COLO668 (cell line): Measurements from ENCODE around the gene TMEM97.
"Not testable (repeated sequence)": the region's sequence is repeated elsewhere in the genome, so short reads cannot be mapped to it uniquely, and the experiment has no call there.

ENCODE experiments used
- DNase-seq: peaks from one replicate; lab custom pipeline; 2025; ENCODE audit not compliant: unreplicated experiment; lab: John Stamatoyannopoulos, UW

The TMEM97 gene

GRCh38 chr17:28335959-28336871, 17.2 kb downstream of the TMEM97 start:
- peak; percentile 26 for DNase-seq

- DNase-seq = no peak
Measured at GRCh38 chr17:28338056-28338768, 19.2 kb downstream of the TMEM97 start.

- not testable (repeated sequence) for DNase-seq
Measured at GRCh38 chr17:28338769-28339212, 19.8 kb downstream of the TMEM97 start.

- no peak for DNase-seq
Measured at GRCh38 chr17:28339431-28339830, 20.4 kb downstream of the TMEM97 start.

GRCh38 chr17:28340374-28340773, 21.4 kb downstream of the TMEM97 start:
- no peak for DNase-seq

GRCh38 chr17:28341516-28341915, 22.5 kb downstream of the TMEM97 start:
- DNase-seq = no peak

GRCh38 chr17:28342313-28342712, 23.3 kb downstream of the TMEM97 start:
- DNase-seq = no peak

- no peak for DNase-seq
Measured at GRCh38 chr17:28343491-28343932, 24.5 kb downstream of the TMEM97 start.

- DNase-seq = no peak
Measured at GRCh38 chr17:28344011-28344410, 25.0 kb downstream of the TMEM97 start.

GRCh38 chr17:28344435-28344901, 25.5 kb downstream of the TMEM97 start:
- no peak for DNase-seq

- no peak for DNase-seq
Measured at GRCh38 chr17:28345419-28346198, 26.6 kb downstream of the TMEM97 start.

- no peak for DNase-seq
Measured at GRCh38 chr17:28346199-28346580, 27.2 kb downstream of the TMEM97 start.

- DNase-seq = no peak
Measured at GRCh38 chr17:28346746-28347246, 27.8 kb downstream of the TMEM97 start.

- DNase-seq = no peak
Measured at GRCh38 chr17:28347261-28347891, 28.4 kb downstream of the TMEM97 start.

- DNase-seq = no peak
Measured at GRCh38 chr17:28348979-28349378, 30.0 kb downstream of the TMEM97 start.

GRCh38 chr17:28350271-28350670, 31.3 kb downstream of the TMEM97 start:
- DNase-seq = no peak

GRCh38 chr17:28357061-28357900, 38.3 kb downstream of the TMEM97 start, which contains the start of gene POLDIP2:
POLDIP2 (minus strand) TSS chr17:28357527; CDS start chr17:28357448, 79 bp downstream.
- DNase-seq = peak; percentile 89

- no peak for DNase-seq
Measured at GRCh38 chr17:28357901-28358197, 38.8 kb downstream of the TMEM97 start.

GRCh38 chr17:28363186-28363585, 44.2 kb downstream of the TMEM97 start:
- DNase-seq = no peak
